Activated CD8-positive, alpha-beta memory T cell treated with anti-CD3 and anti-CD28 coated beads for 4 hours (primary cell): ENCODE data around the gene ETF1.
A peak's percentile ranks its signal among the peaks of the same experiment; 100 is the strongest.
"Not testable (repeated sequence)": the region's sequence is repeated elsewhere in the genome, so short reads cannot be mapped to it uniquely, and the experiment has no call there.

Experiments
- DNase-seq, 2 donors: peaks; one replicate each; pipeline ENCODE4 v3.0.0-alpha.2; 2020; ENCODE audit warnings: low read depth in 2 of 2

Gene ETF1

GRCh38 chr5:138529812-138530211 is 13.2 kb downstream of the ETF1 start:
- no peak for DNase-seq

- no peak for DNase-seq
These were observed 14.1 kb downstream of the ETF1 start for GRCh38 chr5:138528744-138529469.

- DNase-seq, result no peak
These were observed 14.8 kb downstream of the ETF1 start for GRCh38 chr5:138528208-138528607.

GRCh38 chr5:138527170-138527569 is 15.9 kb downstream of the ETF1 start:
- no peak for DNase-seq

GRCh38 chr5:138523406-138523805 is 19.6 kb downstream of the ETF1 start:
- no peak for DNase-seq

GRCh38 chr5:138520971-138521370 is 22.1 kb downstream of the ETF1 start:
- DNase-seq, result no peak

GRCh38 chr5:138517437-138517836 is 25.6 kb downstream of the ETF1 start:
- DNase-seq, result no peak

GRCh38 chr5:138515556-138516245 is 27.3 kb downstream of the ETF1 start:
- no peak for DNase-seq

GRCh38 chr5:138514021-138514420 is 29.0 kb downstream of the ETF1 start:
- no peak for DNase-seq

GRCh38 chr5:138508958-138509357 is 34.1 kb downstream of the ETF1 start:
- DNase-seq, result no peak

- not testable (repeated sequence) for DNase-seq
These were observed 35.6 kb downstream of the ETF1 start for GRCh38 chr5:138507485-138507884.

GRCh38 chr5:138506370-138507306 is 36.4 kb downstream of the ETF1 start:
- DNase-seq, result no peak

GRCh38 chr5:138504799-138505198 is 38.2 kb downstream of the ETF1 start:
- DNase-seq, result no peak

GRCh38 chr5:138503487-138504270 is 39.4 kb downstream of the ETF1 start:
- DNase-seq, result no peak

GRCh38 chr5:138502521-138502920 is 40.5 kb downstream of the ETF1 start:
- DNase-seq, result no peak

- no peak for DNase-seq
These were observed 40.9 kb downstream of the ETF1 start for GRCh38 chr5:138502121-138502520.

- DNase-seq, result no peak
These were observed 44.7 kb downstream of the ETF1 start for GRCh38 chr5:138498376-138498775.

- no peak for DNase-seq
These were observed 47.7 kb downstream of the ETF1 start for GRCh38 chr5:138495351-138495750.

- DNase-seq, result no peak
These were observed 50.4 kb downstream of the ETF1 start for GRCh38 chr5:138492560-138493045.

- DNase-seq, result peak; percentile 64 to 70
These were observed 51.1 kb downstream of the ETF1 start for GRCh38 chr5:138491669-138492559.
